A549 (cell line): Measurements from ENCODE around the gene PGM5.

ENCODE experiments used
- CEBPB ChIP-seq, 2 experiments: fragments of >200 bp in 1 of 2; sonication (Bioruptor Twin) in 1 of 2; formaldehyde crosslinking in 1 of 2; IDR thresholded peaks; 2 replicates each; pipeline ENCODE4 v1.6.1; 2012 to 2016
- ESRRA ChIP-seq: fragments of 150-350 bp; IDR thresholded peaks from 2 replicates; pipeline ENCODE4 v1.6.1; 2014; ENCODE audit warnings: mild to moderate bottlenecking, low read length, borderline replicate concordance
- PBX3 ChIP-seq: IDR thresholded peaks from 2 replicates; pipeline ENCODE4 v1.6.1; 2012
- RAD21 ChIP-seq, 2 experiments: fragments of >200 bp in 1 of 2; sonication (Bioruptor Twin) in 1 of 2; formaldehyde crosslinking in 1 of 2; IDR thresholded peaks in 1 of 2; conservative IDR thresholded peaks in 1 of 2; 2 replicates in 1 of 2; 3 replicates in 1 of 2; pipeline ENCODE4 v1.6.1; 2012 to 2018; ENCODE audit warnings: inconsistent platforms in 1 of 2
- USF2 ChIP-seq: fragments of 450-650 bp; IDR thresholded peaks from 2 replicates; pipeline ENCODE4 v1.6.1; 2014; ENCODE audit warnings: antibody characterized with exemption

DNA sequence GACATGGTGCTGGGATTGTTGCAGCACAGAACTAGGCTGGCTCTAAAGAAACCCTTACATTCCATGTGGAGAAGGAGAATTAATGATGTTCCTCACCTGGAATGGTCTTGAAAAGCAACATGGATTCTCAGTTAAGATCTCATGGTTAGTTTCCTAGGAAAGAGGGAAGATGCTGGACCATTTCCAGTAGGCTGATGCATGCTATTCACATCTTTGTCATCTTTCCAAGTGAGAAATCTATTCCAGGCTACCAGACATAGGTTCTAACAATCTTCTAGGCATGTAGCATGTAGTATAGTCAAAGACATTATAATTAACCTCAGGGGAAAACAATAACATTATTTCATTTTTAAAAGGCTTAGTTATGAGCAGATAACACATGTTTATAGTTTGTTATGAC is 139.9 kb downstream of the PGM5 start:
- no peak for TF ChIP-seq CEBPB (IDR thresholded peaks at IDR 0.05)
- TF ChIP-seq ESRRA, result no peak
- no peak for TF ChIP-seq RAD21 (conservative IDR thresholded peaks at IDR 0.05 in 1 of 2, IDR thresholded peaks at IDR 0.05 in 1 of 2)
- no peak for TF ChIP-seq USF2
- TF ChIP-seq PBX3, result no peak
